Stimulated activated CD4-positive, alpha-beta T cell treated with anti-CD3 and anti-CD28 coated beads, TNF-alpha, amount 100 ng/mL, for 48 hours (primary cell): ENCODE data around the gene MAP2K7.

Experiments
- DNase-seq, 3 donors: peaks; one replicate each; pipeline ENCODE4 v3.0.0-alpha.2; 2020; ENCODE audit warnings: low read depth in 3 of 3

MAP2K7 gene

DNA sequence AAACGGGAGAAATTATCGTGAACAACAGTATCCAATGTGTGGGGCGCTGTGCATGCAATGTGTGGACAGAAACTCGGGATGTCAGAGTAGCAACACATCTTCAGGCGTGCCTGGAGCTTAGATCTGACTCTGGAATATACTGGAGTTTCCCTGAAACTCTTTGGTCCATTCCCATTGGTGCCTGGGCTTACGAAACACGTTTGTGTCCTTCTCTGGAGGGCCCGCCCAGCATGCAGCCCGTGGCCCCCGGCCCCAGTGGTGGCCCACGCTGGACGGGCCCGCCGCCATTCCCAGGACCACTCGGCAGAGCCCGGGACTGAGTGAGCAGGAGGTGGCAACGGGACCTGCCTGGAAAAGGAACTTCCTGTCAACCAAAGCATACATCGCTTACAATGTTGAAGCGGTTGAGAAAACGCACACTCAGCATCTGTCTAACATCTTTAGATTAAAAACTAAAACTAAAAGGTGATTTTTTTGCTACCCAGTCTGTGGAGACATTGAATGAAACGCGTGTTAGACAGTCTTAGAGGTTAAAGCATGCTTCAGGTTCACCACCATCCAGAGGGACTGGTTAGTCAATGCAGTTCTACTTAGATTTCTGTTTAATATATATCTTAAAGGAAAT, 59.1 kb downstream of the MAP2K7 start:
- no peak for DNase-seq

DNA sequence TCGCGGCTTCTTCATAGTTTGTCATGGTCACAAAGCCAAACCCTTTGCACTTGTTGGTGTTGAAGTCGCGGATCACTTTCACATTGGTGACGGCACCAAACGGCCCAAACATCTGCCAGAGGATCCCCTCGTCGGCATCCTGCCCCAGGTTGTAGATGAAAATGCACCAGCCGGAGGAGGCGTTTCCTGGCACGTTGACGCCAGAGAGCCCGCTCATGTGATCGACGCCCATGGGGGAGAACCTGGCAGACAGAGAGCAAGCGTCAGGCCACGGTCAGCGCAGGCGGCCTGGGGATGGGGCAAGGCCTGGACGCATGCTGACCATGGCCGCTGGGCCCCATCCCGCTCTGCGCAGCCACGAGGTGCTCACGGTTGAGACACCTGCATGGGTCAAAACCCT, 59.9 kb downstream of the MAP2K7 start:
- DNase-seq: no peak
